ENCODE data around the gene PRR23E. TPM values are rescaled to one million over a fixed set of nuclear protein-coding genes. Genes with fewer than 3 reads are reported as not detected.
A peak's percentile ranks its signal among the peaks of the same experiment; 100 is the strongest.

Gene PRR23E
- total and polyA plus RNA-seq, 2 experiments from 2014 or later, result not detected

DNA sequence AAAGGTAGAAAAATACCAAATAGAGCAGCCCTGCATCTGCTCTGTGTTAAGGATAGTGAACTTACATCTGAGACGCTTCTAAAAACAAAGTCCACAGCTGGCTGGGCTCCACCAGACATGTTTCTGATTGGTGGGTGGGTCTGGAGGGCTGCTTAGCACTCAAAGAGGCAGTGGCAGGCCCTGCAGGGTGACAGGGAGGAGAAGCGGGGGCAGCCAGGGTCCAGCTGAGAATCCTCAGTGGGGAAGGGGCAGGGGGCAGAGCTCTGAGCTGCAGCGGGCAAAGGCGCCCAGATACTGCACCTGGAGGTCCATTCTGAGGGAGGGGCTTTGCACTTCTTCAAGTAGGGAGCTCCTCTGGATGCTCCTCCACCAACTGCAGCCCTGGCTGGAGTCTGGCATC lies 28.1 kb downstream of the PRR23E start:
- no peak overlapping the region for H3K4me3 ChIP-seq
- H3K27me3 ChIP-seq, result no peaks in the 10 kb centered on the region
- TF ChIP-seq, protein P1, sequence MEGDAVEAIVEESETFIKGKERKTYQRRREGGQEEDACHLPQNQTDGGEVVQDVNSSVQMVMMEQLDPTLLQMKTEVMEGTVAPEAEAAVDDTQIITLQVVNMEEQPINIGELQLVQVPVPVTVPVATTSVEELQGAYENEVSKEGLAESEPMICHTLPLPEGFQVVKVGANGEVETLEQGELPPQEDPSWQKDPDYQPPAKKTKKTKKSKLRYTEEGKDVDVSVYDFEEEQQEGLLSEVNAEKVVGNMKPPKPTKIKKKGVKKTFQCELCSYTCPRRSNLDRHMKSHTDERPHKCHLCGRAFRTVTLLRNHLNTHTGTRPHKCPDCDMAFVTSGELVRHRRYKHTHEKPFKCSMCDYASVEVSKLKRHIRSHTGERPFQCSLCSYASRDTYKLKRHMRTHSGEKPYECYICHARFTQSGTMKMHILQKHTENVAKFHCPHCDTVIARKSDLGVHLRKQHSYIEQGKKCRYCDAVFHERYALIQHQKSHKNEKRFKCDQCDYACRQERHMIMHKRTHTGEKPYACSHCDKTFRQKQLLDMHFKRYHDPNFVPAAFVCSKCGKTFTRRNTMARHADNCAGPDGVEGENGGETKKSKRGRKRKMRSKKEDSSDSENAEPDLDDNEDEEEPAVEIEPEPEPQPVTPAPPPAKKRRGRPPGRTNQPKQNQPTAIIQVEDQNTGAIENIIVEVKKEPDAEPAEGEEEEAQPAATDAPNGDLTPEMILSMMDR (IDR thresholded peaks at IDR 0.05; ENCODE audit: low read depth, low read length), result no peak
- peaks cover 3% of the 10 kb centered on the region for H3K4me1 ChIP-seq (ENCODE audit: low read depth)
- no peak overlapping the region for H3K27ac ChIP-seq
- H3K9me3 ChIP-seq (ENCODE audit: low read depth), result no peaks in the 10 kb centered on the region
- DNase-seq (ENCODE audit: low read depth in 1 of 2, low spot score in 1 of 2), result peak in 1 of 2 donors; percentile 20
- no peaks in the 10 kb centered on the region for H3K36me3 ChIP-seq

DNA sequence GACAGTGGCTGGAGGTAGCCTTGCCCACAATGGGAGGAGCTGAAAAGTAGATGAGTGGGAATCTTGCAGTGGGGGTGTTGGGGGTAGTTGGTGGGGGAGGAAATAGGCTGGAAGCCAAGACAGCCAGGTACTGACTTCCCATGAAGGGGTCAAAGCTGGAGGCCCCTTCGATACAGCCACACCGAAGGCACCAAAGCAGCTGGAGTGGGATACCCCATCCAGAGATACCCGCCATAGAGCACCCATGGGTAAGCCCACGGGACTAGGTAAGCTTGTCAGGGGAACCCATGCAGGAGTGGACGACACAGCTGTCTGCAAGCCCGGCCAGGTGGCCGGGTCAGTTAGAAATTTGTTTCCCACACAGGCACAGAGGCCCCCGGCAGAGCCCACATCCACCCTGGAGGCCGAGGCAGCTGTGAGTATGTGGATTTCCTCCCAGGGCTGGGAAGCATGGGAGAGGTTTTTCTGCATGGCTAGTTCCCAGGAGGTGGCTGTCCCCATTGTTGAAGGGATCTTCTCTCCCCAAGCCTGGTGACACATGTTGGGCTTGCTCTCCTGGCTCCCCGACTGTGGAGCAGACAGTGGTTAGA lies 28.6 kb downstream of the PRR23E start:
- Histone ChIP-seq H3K4me3 (no peak overlapping the region), H3K36me3 (no peaks in the 10 kb centered on the region), H3K27ac (no peak overlapping the region), H3K27me3 (no peaks in the 10 kb centered on the region), H3K4me1 (ENCODE audit: low read depth) (peaks cover 3% of the 10 kb centered on the region), H3K9me3 (ENCODE audit: low read depth) (no peaks in the 10 kb centered on the region)
- TF ChIP-seq, protein P1 (IDR thresholded peaks at IDR 0.05; ENCODE audit: low read depth, low read length), result no peak
- no peak for DNase-seq (ENCODE audit: low read depth in 1 of 2, low spot score in 1 of 2)

DNA sequence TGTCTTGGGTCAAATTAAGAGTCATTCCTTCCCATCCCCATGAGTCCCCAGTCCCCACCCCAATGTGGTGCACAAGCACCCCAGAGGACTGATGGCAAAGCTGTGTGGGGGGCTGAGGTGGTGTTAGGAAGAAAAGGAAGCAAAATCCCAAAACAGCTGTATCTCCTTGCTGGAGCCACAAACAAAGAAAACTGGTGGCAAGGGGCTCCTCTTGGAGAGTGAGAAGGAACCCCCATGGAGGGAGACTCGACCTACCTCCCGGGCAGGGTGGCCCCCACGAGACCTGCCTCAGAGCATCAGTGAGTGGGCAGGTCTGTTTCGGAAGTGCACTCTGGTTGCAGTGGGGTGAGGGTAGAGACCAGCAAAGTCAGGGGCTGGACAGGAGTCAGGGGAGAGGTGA lies 29.2 kb downstream of the PRR23E start:
- TF ChIP-seq, protein P1 (IDR thresholded peaks at IDR 0.05; ENCODE audit: low read depth, low read length), result no peak
- Histone ChIP-seq H3K36me3 (no peaks in the 10 kb centered on the region), H3K9me3 (ENCODE audit: low read depth) (no peaks in the 10 kb centered on the region), H3K27ac (no peak overlapping the region), H3K4me1 (ENCODE audit: low read depth) (peaks cover 3% of the 10 kb centered on the region), H3K27me3 (no peaks in the 10 kb centered on the region), H3K4me3 (no peak overlapping the region)
- DNase-seq (ENCODE audit: low read depth in 1 of 2, low spot score in 1 of 2), result no peak

DNA sequence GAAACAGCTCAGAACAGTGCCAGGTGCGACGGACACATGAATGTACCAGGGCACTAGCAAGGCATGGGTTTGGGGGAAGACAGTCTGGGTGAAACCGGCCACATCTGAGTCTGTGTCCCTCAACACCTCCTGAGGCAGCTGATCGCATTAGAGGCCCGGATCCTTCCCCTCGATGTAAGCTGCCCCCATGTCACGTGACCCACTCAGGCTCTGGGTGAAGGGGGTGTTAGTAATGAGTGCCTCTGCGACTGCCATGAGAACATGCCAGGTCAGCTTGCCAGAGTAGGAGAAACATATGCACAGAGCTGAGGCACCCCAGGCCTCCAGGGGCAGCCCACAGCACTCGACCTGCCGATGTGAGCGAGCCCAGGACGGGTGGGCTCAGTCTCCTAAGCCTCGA lies 29.7 kb downstream of the PRR23E start:
- H3K36me3 ChIP-seq, result no peaks in the 10 kb centered on the region
- TF ChIP-seq, protein P1 (IDR thresholded peaks at IDR 0.05; ENCODE audit: low read depth, low read length), result no peak
- H3K27ac ChIP-seq, result no peak overlapping the region
- H3K27me3 ChIP-seq, result no peaks in the 10 kb centered on the region
- DNase-seq (ENCODE audit: low read depth in 1 of 2, low spot score in 1 of 2), result no peak
- no peaks in the 10 kb centered on the region for H3K9me3 ChIP-seq (ENCODE audit: low read depth)
- H3K4me1 ChIP-seq (ENCODE audit: low read depth), result peaks cover 3% of the 10 kb centered on the region
- H3K4me3 ChIP-seq, result no peak overlapping the region

DNA sequence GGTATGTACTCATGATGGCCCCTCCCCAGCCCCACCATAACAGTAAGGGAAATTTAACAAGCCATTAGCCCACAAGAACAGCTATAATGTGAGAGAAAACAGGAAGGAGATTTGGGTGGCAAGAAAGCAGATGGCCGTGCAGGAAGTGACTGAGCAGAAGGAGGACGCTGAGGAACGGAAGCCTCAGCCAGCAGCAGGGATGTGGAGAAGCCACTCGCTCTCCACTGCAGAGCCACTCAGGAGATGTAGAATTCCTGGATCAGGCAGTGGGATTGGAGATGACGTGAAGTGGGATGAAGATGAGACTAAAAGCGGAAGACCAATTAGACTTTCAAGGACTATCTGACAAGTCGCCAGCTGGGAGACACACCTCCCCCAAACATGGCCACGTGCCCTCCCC lies 31.2 kb downstream of the PRR23E start:
- TF ChIP-seq, protein P1 (IDR thresholded peaks at IDR 0.05; ENCODE audit: low read depth, low read length), result no peak
- H3K36me3 ChIP-seq, result no peaks in the 10 kb centered on the region
- no peak for DNase-seq (ENCODE audit: low read depth in 1 of 2, low spot score in 1 of 2)
- no peaks in the 10 kb centered on the region for H3K9me3 ChIP-seq (ENCODE audit: low read depth)
- H3K27ac ChIP-seq, result no peak overlapping the region
- H3K27me3 ChIP-seq, result no peaks in the 10 kb centered on the region
- no peak overlapping the region for H3K4me3 ChIP-seq
- H3K4me1 ChIP-seq (ENCODE audit: low read depth), result peaks cover 3% of the 10 kb centered on the region
